ENCODE measurements around the gene MTHFD1L.
"Not testable (repeated sequence)": the region's sequence is repeated elsewhere in the genome, so short reads cannot be mapped to it uniquely, and the experiment has no call there.

The MTHFD1L gene

GRCh38 chr6:150865406-150866146 lies at the start of gene MTHFD1L:
Gene MTHFD1L (plus strand): TSS chr6:150865702. CDS start chr6:150865823, 121 bp downstream.
- DNase-seq = peak; percentile 83

- DNase-seq = not testable (repeated sequence)
Observed at GRCh38 chr6:150816554-150816953, 48.9 kb upstream of the MTHFD1L start.

DNA sequence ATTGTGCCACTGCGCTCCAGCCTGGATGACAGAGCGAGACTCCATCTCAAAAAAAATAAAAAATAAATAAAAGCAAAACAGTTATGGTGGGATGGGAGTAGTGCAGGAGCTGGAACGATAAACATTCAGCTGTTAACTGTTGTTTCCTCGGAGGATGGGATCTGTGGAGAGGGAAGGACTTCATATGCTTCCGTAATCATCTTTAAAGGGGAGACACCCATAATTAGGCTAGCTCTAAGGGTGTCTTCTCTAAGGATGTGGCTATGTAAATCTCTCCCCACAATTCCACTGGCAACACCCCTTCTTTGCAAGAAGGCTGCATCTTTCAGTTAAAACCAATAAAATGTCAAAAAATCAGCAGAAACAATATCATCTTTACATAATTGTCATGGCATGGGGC lies 42.6 kb upstream of the MTHFD1L start:
- no peak for DNase-seq

- no peak for DNase-seq
Observed at GRCh38 chr6:150826788-150827187, 38.7 kb upstream of the MTHFD1L start.

DNA sequence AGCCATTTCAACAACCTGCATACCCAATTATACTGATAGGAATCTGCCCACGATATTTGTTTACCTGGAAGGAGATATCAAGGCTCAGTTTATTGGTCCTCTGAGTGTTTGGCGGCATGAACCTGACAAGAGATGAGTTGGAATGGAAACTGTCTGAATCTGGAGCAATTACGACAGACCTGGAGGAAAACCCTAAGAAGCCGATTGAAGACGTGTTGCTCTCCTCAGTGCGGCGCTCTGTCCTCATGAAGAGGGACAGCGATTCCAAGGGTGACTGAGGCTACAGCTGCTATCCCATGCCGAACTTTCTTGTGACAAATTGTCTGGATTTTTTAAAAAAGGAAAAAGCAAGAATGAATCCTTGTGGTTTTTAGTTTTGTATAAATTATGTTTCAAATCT lies 37.4 kb upstream of the MTHFD1L start:
- DNase-seq = not testable (repeated sequence)

DNA sequence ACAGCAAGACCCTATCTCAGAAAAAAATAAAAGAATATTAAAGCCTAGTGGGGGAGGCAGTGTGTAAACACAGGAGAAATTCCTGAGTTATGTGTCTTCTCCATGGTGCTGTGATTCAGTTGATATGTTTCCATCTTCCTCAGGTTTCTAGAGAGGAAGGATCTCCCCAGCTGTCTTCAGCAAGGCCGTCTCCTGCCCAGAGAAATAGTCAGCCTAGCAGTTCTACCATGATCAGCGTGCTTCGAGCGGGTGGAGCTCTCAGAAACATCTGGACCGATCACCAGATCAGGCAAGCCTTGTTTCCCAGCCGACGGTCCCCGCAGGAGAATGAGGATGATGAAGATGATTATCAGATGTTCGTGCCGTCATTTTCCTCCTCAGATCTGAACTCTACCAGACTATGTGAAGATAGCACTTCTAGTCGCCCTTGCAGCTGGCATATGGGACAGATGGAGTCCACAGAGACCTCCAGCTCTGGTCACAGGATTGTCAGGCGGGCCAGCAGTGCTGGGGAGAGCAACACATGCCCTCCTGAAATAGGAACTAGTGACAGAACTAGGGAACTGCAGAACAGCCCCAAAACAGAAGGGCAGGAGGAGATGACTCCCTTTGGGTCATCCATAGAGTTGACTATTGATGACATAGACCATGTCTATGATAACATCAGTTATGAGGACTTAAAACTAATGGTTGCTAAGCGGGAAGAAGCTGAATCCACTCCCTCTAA lies 34.9 kb upstream of the MTHFD1L start:
- DNase-seq = no peak

DNA sequence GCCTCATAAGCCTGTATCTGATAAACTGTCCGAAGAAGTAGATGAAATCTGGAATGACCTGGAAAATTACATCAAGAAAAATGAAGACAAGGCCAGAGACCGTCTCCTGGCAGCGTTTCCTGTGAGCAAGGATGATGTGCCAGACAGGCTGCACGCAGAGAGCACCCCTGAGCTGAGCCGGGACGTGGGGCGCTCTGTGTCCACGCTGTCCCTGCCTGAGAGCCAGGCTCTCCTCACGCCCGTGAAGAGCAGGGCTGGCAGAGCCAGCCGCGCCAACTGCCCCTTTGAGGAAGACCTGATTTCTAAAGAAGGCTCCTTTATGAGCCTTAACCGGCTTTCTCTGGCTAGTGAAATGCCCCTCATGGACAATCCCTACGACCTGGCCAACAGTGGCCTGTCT lies 33.9 kb upstream of the MTHFD1L start:
- DNase-seq = no peak

DNA sequence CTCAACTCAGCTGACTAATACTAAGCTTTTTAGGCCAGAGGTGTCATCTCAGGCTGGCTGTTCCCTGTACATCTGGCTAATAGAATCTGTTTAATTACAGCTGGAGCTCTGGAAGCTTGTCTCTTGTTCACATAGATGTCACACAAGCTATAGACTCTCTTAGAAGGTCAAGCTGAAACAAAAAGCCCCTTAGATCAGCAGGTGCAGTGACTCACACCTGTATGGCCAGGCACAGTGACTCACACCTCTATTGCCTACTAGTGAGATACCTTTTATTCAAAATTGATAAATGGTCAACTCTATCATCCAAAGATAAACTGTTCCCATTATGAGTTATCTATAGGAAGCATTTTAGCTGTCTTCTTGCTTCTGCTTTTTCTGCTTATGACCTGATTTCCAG lies 29.9 kb upstream of the MTHFD1L start:
- DNase-seq = no peak

GRCh38 chr6:150840185-150840584 lies 25.3 kb upstream of the MTHFD1L start:
- DNase-seq = no peak

DNA sequence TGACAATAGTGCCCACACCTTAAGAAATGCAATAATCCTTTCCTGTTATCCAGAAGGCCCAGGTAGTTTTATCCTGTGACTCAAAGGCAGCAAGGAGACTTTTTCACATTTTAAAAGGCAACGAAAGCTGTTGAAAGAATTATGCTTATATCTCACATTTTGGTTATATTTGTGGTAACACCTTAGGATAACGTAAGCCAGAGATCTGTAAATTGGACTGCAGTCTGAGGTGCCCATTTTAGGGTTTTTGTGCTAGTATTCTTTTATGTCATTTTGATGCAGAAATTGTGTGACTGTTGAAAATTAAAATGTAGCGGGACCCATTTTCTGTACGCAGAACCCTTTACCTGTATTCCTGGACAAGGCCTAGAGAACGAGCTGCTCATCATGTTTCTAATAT lies 24.3 kb upstream of the MTHFD1L start:
- DNase-seq = no peak

- no peak for DNase-seq
Observed at GRCh38 chr6:150841697-150842096, 23.8 kb upstream of the MTHFD1L start.

GRCh38 chr6:150844371-150844770 lies 21.1 kb upstream of the MTHFD1L start:
- DNase-seq = no peak

- no peak for DNase-seq
Observed at GRCh38 chr6:150846641-150847040, 18.9 kb upstream of the MTHFD1L start.

DNA sequence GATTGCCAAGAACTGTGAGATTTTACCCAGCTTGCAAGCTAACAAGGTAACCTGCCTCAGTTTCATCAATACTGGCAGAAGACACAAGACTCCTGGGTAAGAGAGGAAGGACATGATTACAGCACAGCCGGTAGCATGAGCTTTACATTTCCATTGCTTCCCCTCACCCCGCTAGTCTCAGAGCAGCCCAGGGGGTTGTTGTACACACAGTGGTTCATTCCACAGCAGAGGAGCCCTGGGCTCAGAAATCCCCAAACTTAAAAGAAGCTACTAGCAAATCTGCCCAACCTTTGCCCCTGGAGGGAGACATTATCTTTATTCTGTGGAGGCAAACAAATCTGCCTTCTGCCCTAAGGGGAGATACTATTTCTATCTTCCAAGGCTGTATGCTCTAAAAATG lies 17.1 kb upstream of the MTHFD1L start:
- DNase-seq = no peak

DNA sequence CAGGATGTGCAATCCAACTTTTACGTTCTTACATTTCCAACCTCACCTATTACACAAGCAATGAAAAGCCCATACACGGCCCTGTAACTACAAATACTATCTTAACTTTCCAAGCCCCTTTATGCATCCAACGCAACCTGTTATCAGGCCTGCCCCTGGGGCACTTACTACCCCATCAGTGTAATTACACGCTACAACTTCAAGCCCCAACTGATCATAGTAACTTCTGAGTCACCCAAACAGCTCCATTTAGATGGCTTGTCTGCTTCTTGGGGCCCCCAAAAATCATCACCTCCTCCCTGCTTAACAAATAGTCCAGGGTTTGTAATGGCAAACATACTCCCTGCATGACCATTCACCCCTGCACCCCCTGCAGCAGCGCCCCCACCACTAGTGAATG lies 11.1 kb upstream of the MTHFD1L start:
- not testable (repeated sequence) for DNase-seq

- not testable (repeated sequence) for DNase-seq
Observed at GRCh38 chr6:150855171-150855570, 10.3 kb upstream of the MTHFD1L start.

GRCh38 chr6:150857062-150857944 lies 8.2 kb upstream of the MTHFD1L start:
- no peak for DNase-seq

GRCh38 chr6:150857945-150858308 lies 7.6 kb upstream of the MTHFD1L start:
- no peak for DNase-seq

DNA sequence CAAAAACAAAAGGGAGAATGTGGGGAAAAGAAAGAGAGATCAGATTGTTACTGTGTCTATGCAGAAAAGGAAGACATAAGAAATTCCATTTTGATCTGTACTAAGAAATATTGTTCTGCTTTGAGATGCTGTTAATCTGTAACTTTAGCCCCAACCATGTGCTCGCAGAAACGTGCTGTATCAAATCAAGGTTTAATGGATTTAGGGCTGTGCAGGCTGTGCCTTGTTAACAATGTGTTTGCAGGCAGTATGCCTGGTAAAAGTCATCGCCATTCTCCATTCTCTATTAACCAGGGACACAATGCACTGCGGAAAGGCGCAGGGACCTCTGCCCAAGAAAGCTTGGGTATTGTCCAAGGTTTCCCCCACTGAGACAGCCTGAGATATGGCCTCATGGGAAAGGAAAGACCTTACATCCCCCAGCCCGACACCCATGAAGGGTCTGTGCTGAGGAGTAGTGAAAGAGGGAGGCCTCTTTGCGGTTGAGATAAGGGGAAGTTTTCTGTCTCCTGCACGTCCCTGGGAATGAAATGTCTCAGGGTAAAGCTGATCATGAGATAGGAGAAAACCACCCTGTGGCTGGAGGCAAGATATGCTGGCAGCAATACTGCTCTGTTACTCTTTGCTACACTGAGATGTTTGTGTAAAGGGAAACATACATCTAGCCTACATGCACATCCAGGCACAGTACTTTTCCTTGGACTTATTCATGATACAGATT lies 3.9 kb upstream of the MTHFD1L start:
- DNase-seq = not testable (repeated sequence)

GRCh38 chr6:150863213-150863928 lies 2.1 kb upstream of the MTHFD1L start:
- no peak for DNase-seq

DNA sequence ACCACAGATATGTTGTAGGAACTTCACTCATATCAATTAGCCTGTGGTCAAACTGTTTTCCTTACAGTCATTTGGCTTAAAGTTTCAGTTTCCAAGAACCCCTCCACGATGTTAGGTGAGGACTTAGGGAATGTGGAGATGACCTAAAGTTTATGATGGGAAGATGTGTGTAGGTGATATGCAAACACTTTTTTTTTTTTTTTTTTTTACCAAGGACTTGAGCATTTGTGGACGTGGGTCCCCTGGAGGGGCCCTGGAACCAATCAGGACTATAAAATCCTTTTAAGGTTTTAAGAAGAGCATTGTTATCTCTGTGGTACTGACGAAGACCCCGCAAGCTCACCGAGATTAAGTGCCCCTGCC lies 478 bp upstream of the MTHFD1L start:
- DNase-seq = no peak

All from activated CD4-positive, alpha-beta T cell treated with anti-CD3 and anti-CD28 coated beads for 48 hours (primary cell).